GM11168 (cell line): Measurements from ENCODE around the gene CHAT.

Experiments
- in situ Hi-C: fragments of 300-500 bp; cut with MboI; formaldehyde crosslinking; loops from one replicate; pipeline ENCODE4 v1.12.0; 2022; ENCODE audit warnings: low sequenced_read_pairs; ENCODE audit not compliant: unreplicated experiment

The CHAT gene

GRCh38 chr10:49709934-49710333, 96.1 kb downstream of the CHAT start:
- in situ Hi-C loops: no loop called here

DNA sequence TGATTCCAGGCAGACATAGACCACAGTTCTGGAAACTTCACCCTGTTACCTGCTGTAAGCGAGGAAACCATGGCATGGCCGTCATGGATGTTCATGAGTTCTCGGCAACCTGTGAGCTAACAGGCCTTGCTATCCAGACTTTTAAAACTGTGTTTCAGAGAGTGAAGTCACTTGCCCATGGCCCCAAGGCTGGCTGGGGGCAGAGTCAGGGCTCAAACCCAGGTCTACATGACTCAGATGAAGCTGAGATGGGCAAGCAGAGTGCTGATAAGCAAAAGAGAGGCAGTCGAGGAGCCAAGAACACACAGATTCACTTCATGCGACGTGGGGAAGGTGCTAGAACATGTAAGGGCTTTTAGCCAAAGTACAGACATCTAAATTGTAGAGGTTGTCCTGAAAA, 97.1 kb downstream of the CHAT start:
- in situ Hi-C loops: no loop called here

- in situ Hi-C loops: no loop called here
Observed at GRCh38 chr10:49711481-49711880, 97.6 kb downstream of the CHAT start.

DNA sequence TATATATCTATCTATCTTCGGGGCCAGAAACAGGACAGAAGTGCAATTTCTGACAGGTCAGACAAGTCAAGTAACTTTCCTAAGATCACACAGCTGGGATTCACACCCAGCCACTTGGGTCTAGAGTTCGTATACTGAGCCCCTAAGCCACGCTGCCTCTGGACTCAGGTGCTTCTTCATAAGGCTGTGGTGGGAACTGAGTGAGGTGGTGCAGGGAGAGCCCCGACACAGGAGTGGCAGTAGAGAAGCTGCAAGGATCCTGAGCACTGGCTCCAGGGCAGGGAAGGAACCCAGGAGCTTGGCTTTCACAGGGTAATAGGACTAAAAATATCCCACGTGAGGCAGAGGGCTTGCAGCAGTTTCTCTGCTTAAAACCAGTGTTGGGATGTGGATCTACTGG, 99.4 kb downstream of the CHAT start:
- in situ Hi-C loops: no loop called here
